A549 (cell line): ENCODE measurements around the gene AMOTL1. TPM values are rescaled to one million over a fixed set of nuclear protein-coding genes. Genes with fewer than 3 reads are reported as not detected.

Experiments
- ATAC-seq, 2 experiments: fragments of 200-7000 bp in 1 of 2; fragments of >200 bp in 1 of 2; cut with Nextera tagmentation in 1 of 2; cut with Tn5 transposase in 1 of 2; 3 replicates each; pipeline versions ENCODE4 v1.8.0 to v1.9.1; 2018 to 2020; ENCODE audit warnings: mild to moderate bottlenecking in 1 of 2, moderate library complexity in 1 of 2
- CTCF ChIA-PET: fragments of 300-600 bp; sonication (Branson Sonifier 250); formaldehyde crosslinking; extraction: SDS; loops from one replicate; lab custom pipeline; 2021; ENCODE audit warnings: antibody characterized with exemption, inconsistent platforms; lab: Yijun Ruan, JAX
- POLR2A ChIA-PET: fragments of 350-600 bp; formaldehyde crosslinking; extraction: SDS; loops from one replicate; lab custom pipeline; 2021; ENCODE audit warnings: antibody characterized with exemption, inconsistent platforms; lab: Yijun Ruan, JAX
- DNase-seq, 2 experiments: peaks; one replicate each; pipeline versions ENCODE4 v3.0.0 to v3.0.0-alpha.2; 2011 to 2016; ENCODE audit warnings: low read depth in 1 of 2, low spot score in 1 of 2
- FAIRE-seq: peaks from 2 replicates; lab custom pipeline; 2011; peaks lifted over from hg19 to GRCh38; lab: Jason Lieb, UNC
- H3K27ac ChIP-seq, 2 experiments: fragments of >200 bp; sonication (Bioruptor Twin); formaldehyde crosslinking; 3 replicates each; pipeline ENCODE4 v1.5.1; 2016 to 2017
- H3K4me1 ChIP-seq: fragments of >200 bp; sonication (Bioruptor Twin); formaldehyde crosslinking; 3 replicates; pipeline ENCODE4 v1.6.1; 2016
- H3K4me2 ChIP-seq: fragments of >200 bp; sonication (Bioruptor Twin); formaldehyde crosslinking; 3 replicates; pipeline ENCODE4 v1.6.1; 2016
- H3K4me3 ChIP-seq: fragments of >200 bp; sonication (Bioruptor Twin); formaldehyde crosslinking; 3 replicates; pipeline ENCODE4 v1.5.1; 2016
- H3K9me3 ChIP-seq: fragments of >200 bp; sonication (Bioruptor Twin); formaldehyde crosslinking; 3 replicates; pipeline ENCODE4 v1.6.1; 2016
- BHLHE40 ChIP-seq: IDR thresholded peaks from 2 replicates; pipeline ENCODE4 v1.6.1; 2012; ENCODE audit warnings: low read depth, low read length, inconsistent platforms
- CEBPB ChIP-seq, 2 experiments: fragments of >200 bp in 1 of 2; sonication (Bioruptor Twin) in 1 of 2; formaldehyde crosslinking in 1 of 2; IDR thresholded peaks; 2 replicates each; pipeline ENCODE4 v1.6.1; 2012 to 2016
- CHD4 ChIP-seq: fragments of 200-600 bp; sonication (generic); IDR thresholded peaks from 2 replicates; pipeline ENCODE4 v1.6.1; 2016; ENCODE audit warnings: antibody characterized with exemption, mild to moderate bottlenecking, borderline replicate concordance
- EHF ChIP-seq: fragments of 250-450 bp; sonication (Bioruptor Pico); IDR thresholded peaks from 2 replicates; pipeline ENCODE4 v1.5.0; 2020; ENCODE audit warnings: mild to moderate bottlenecking
- EHMT2 ChIP-seq: fragments of 200-600 bp; sonication (generic); IDR thresholded peaks from 2 replicates; pipeline ENCODE4 v1.6.1; 2016; ENCODE audit warnings: antibody characterized with exemption, low read depth, mild to moderate bottlenecking, moderate library complexity
- FOSB ChIP-seq: fragments of 250-450 bp; sonication (Bioruptor Pico); IDR thresholded peaks from 2 replicates; pipeline ENCODE4 v1.5.0; 2020; ENCODE audit warnings: mild to moderate bottlenecking, moderate library complexity
- FOSL2 ChIP-seq, 2 experiments: fragments of 450-650 bp in 1 of 2; fragments of >200 bp in 1 of 2; sonication (Bioruptor Twin) in 1 of 2; formaldehyde crosslinking; IDR thresholded peaks; 2 replicates each; pipeline versions ENCODE4 v1.5.0 to v1.6.1; 2016 to 2020; ENCODE audit warnings: mild to moderate bottlenecking in 1 of 2, moderate library complexity in 1 of 2
- FOXS1 ChIP-seq: fragments of 250-450 bp; sonication (Bioruptor Pico); IDR thresholded peaks from 2 replicates; pipeline ENCODE4 v1.5.0; 2020; ENCODE audit warnings: mild to moderate bottlenecking, moderate library complexity
- HOXA7 ChIP-seq: fragments of 250-450 bp; sonication (Bioruptor Pico); IDR thresholded peaks from 2 replicates; pipeline ENCODE4 v1.5.0; 2020; ENCODE audit warnings: mild to moderate bottlenecking, moderate library complexity
- HOXB13 ChIP-seq: fragments of 250-450 bp; sonication (Bioruptor Pico); IDR thresholded peaks from 2 replicates; pipeline ENCODE4 v1.5.0; 2020; ENCODE audit warnings: low read depth, mild to moderate bottlenecking, moderate library complexity
- KDM5A ChIP-seq: fragments of 200-600 bp; sonication (generic); IDR thresholded peaks from 2 replicates; pipeline ENCODE4 v1.6.1; 2016; ENCODE audit warnings: antibody characterized with exemption, mild to moderate bottlenecking
- MAFK ChIP-seq: fragments of 450-650 bp; IDR thresholded peaks from 2 replicates; pipeline ENCODE4 v1.6.1; 2014; ENCODE audit not compliant: partially characterized antibody
- NPAS2 ChIP-seq: fragments of 250-450 bp; sonication (Bioruptor Pico); IDR thresholded peaks from 2 replicates; pipeline ENCODE4 v1.8.0; 2022; ENCODE audit warnings: mild to moderate bottlenecking, moderate library complexity, borderline replicate concordance
- PHF8 ChIP-seq: fragments of 200-600 bp; sonication (generic); IDR thresholded peaks from 2 replicates; pipeline ENCODE4 v1.6.1; 2016; ENCODE audit warnings: low read depth, mild to moderate bottlenecking, antibody characterized with exemption, moderate library complexity, borderline replicate concordance
- POLR2A ChIP-seq: IDR thresholded peaks from 2 replicates; pipeline ENCODE4 v1.6.1; 2012; ENCODE audit warnings: mild to moderate bottlenecking, low read length
- POLR2AphosphoS2 ChIP-seq: conservative IDR thresholded peaks from 2 replicates; pipeline ENCODE4 v1.6.1; 2012; ENCODE audit warnings: low read length, improper control_type of control experiment, inconsistent platforms
- RCOR1 ChIP-seq: fragments of 150-350 bp; IDR thresholded peaks from 2 replicates; pipeline ENCODE4 v1.6.1; 2014; ENCODE audit warnings: antibody characterized with exemption, low read length, low read depth
- RNF2 ChIP-seq: fragments of 200-600 bp; sonication (generic); IDR thresholded peaks from 2 replicates; pipeline ENCODE4 v1.6.1; 2016; ENCODE audit warnings: low read depth, mild to moderate bottlenecking, antibody characterized with exemption, moderate library complexity, borderline replicate concordance
- SMC3 ChIP-seq: fragments of >200 bp; sonication (Bioruptor Twin); formaldehyde crosslinking; IDR thresholded peaks from 3 replicates; pipeline ENCODE4 v1.6.1; 2018; ENCODE audit warnings: inconsistent platforms
- SREBF2 ChIP-seq: fragments of 450-650 bp; IDR thresholded peaks from 2 replicates; pipeline ENCODE4 v1.6.1; 2014; ENCODE audit warnings: mild to moderate bottlenecking, moderate library complexity
- TFCP2L1 ChIP-seq: fragments of 250-450 bp; sonication (Bioruptor Pico); IDR thresholded peaks from 2 replicates; pipeline ENCODE4 v1.5.0; 2021; ENCODE audit warnings: mild to moderate bottlenecking
- TP53 ChIP-seq: fragments of 250-450 bp; sonication (Bioruptor Pico); IDR thresholded peaks from 2 replicates; pipeline ENCODE4 v1.5.0; 2021; ENCODE audit warnings: mild to moderate bottlenecking, moderate library complexity
- USF2 ChIP-seq: fragments of 450-650 bp; IDR thresholded peaks from 2 replicates; pipeline ENCODE4 v1.6.1; 2014; ENCODE audit warnings: antibody characterized with exemption
- ZFP36 ChIP-seq: fragments of 450-650 bp; IDR thresholded peaks from 2 replicates; pipeline ENCODE4 v1.6.1; 2014; ENCODE audit warnings: borderline replicate concordance; ENCODE audit not compliant: partially characterized antibody
- ZNF302 ChIP-seq: fragments of 250-450 bp; sonication (Bioruptor Pico); IDR thresholded peaks from 2 replicates; pipeline ENCODE4 v1.9.0; 2021; ENCODE audit warnings: inconsistent platforms, mild to moderate bottlenecking, moderate library complexity
- WGBS: methylation state at CpG from one replicate; pipeline ENCODE4 v1.1.6; 2017; ENCODE audit errors: missing lambda C conversion rate; 5-methylcytosine and 5-hydroxymethylcytosine counted together
- polyA plus RNA-seq, 4 experiments: library from polyadenylated mRNA; depleted of rRNA in 3 of 4; stranded (reverse); fragments of >200 nt; fragmentation: RNase III in 1 of 4; extraction: RNeasy Plus Mini Kit Qiagen cat#74134 plus additional on column Dnase treatment in 1 of 4; gene quantifications; 2 replicates in 3 of 4; 3 replicates in 1 of 4; pipeline ENCODE4 v1.2.3, GENCODE V29; 2011 to 2017
- TF ChIP-seq, protein P1 (sequence below): fragments of >200 bp; sonication (Bioruptor Twin); formaldehyde crosslinking; IDR thresholded peaks from 3 replicates; pipeline ENCODE4 v1.6.1; 2016
- TF ChIP-seq, protein P2 (sequence below): fragments of 200-600 bp; sonication (generic); IDR thresholded peaks from 2 replicates; pipeline ENCODE4 v1.6.1; 2016; ENCODE audit warnings: antibody characterized with exemption, mild to moderate bottlenecking, moderate library complexity
- TF ChIP-seq, protein P3 (sequence below): fragments of 250-450 bp; sonication (Bioruptor Pico); IDR thresholded peaks from 2 replicates; pipeline ENCODE4 v1.5.0; 2021; ENCODE audit warnings: mild to moderate bottlenecking, moderate library complexity, borderline replicate concordance
- TF ChIP-seq, protein P4 (sequence below): IDR thresholded peaks from 2 replicates; pipeline ENCODE4 v1.6.1; 2012
- TF ChIP-seq, protein P5 (sequence below): fragments of 250-450 bp; sonication (Bioruptor Pico); IDR thresholded peaks from 2 replicates; pipeline ENCODE4 v1.5.0; 2020; ENCODE audit warnings: low read depth, mild to moderate bottlenecking, moderate library complexity

AMOTL1 gene
- polyA plus RNA-seq, 2 of the 4 experiments (the other 2 are of a cell fraction), result 3.9 to 12.2 TPM

- no peak for DNase-seq
- TF ChIP-seq POLR2AphosphoS2, result no peak
- TF ChIP-seq HOXA7 (CRISPR knock-in tag), result no peak
- no peak for TF ChIP-seq NPAS2 (CRISPR knock-in tag)
- TF ChIP-seq HOXB13, result no peak
- TF ChIP-seq SREBF2, result no peak
- no peak for TF ChIP-seq CHD4
- no peak for TF ChIP-seq TFCP2L1 (CRISPR knock-in tag)
- no peak for TF ChIP-seq SMC3
- TF ChIP-seq, protein P1, sequence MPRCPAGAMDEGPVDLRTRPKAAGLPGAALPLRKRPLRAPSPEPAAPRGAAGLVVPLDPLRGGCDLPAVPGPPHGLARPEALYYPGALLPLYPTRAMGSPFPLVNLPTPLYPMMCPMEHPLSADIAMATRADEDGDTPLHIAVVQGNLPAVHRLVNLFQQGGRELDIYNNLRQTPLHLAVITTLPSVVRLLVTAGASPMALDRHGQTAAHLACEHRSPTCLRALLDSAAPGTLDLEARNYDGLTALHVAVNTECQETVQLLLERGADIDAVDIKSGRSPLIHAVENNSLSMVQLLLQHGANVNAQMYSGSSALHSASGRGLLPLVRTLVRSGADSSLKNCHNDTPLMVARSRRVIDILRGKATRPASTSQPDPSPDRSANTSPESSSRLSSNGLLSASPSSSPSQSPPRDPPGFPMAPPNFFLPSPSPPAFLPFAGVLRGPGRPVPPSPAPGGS, result no peak
- no peak for TF ChIP-seq EHMT2
- TF ChIP-seq ZFP36, result no peak
- TF ChIP-seq CEBPB (IDR thresholded peaks at IDR 0.05), result no peak
- TF ChIP-seq RNF2, result no peak
- TF ChIP-seq, protein P2, sequence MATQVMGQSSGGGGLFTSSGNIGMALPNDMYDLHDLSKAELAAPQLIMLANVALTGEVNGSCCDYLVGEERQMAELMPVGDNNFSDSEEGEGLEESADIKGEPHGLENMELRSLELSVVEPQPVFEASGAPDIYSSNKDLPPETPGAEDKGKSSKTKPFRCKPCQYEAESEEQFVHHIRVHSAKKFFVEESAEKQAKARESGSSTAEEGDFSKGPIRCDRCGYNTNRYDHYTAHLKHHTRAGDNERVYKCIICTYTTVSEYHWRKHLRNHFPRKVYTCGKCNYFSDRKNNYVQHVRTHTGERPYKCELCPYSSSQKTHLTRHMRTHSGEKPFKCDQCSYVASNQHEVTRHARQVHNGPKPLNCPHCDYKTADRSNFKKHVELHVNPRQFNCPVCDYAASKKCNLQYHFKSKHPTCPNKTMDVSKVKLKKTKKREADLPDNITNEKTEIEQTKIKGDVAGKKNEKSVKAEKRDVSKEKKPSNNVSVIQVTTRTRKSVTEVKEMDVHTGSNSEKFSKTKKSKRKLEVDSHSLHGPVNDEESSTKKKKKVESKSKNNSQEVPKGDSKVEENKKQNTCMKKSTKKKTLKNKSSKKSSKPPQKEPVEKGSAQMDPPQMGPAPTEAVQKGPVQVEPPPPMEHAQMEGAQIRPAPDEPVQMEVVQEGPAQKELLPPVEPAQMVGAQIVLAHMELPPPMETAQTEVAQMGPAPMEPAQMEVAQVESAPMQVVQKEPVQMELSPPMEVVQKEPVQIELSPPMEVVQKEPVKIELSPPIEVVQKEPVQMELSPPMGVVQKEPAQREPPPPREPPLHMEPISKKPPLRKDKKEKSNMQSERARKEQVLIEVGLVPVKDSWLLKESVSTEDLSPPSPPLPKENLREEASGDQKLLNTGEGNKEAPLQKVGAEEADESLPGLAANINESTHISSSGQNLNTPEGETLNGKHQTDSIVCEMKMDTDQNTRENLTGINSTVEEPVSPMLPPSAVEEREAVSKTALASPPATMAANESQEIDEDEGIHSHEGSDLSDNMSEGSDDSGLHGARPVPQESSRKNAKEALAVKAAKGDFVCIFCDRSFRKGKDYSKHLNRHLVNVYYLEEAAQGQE, result no peak
- TF ChIP-seq KDM5A, result no peak
- TF ChIP-seq, protein P3, sequence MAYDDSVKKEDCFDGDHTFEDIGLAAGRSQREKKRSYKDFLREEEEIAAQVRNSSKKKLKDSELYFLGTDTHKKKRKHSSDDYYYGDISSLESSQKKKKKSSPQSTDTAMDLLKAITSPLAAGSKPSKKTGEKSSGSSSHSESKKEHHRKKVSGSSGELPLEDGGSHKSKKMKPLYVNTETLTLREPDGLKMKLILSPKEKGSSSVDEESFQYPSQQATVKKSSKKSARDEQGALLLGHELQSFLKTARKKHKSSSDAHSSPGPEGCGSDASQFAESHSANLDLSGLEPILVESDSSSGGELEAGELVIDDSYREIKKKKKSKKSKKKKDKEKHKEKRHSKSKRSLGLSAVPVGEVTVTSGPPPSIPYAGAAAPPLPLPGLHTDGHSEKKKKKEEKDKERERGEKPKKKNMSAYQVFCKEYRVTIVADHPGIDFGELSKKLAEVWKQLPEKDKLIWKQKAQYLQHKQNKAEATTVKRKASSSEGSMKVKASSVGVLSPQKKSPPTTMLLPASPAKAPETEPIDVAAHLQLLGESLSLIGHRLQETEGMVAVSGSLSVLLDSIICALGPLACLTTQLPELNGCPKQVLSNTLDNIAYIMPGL (CRISPR knock-in tag), result no peak
- TF ChIP-seq TP53 (CRISPR knock-in tag), result no peak
- TF ChIP-seq MAFK, result no peak
- TF ChIP-seq, protein P4, sequence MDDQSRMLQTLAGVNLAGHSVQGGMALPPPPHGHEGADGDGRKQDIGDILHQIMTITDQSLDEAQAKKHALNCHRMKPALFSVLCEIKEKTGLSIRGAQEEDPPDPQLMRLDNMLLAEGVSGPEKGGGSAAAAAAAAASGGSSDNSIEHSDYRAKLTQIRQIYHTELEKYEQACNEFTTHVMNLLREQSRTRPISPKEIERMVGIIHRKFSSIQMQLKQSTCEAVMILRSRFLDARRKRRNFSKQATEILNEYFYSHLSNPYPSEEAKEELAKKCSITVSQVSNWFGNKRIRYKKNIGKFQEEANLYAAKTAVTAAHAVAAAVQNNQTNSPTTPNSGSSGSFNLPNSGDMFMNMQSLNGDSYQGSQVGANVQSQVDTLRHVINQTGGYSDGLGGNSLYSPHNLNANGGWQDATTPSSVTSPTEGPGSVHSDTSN, result no peak
- WGBS, result 63% methylated on average over 5 of the region's 5 CpGs
- no peak overlapping the region for H3K27ac ChIP-seq
- H3K4me2 ChIP-seq, result no peak overlapping the region
- POLR2A ChIA-PET, result no interaction called here
- FAIRE-seq, result no peak
- peaks cover 8% of the 10 kb centered on the region; the same call in 1 of the 3 replicates for H3K4me1 ChIP-seq
- CTCF ChIA-PET, result interaction anchor here (1.0 to 1.3 kb wide), 2 partner anchors 109 to 166 kb away, joined by 3 to 4 read pairs; no protein-coding TSS in a partner anchor
- no peaks in the 10 kb centered on the region for H3K9me3 ChIP-seq
- no peak overlapping the region for H3K4me3 ChIP-seq
- no peak for ATAC-seq
These were observed 20.2 kb downstream of the AMOTL1 start for GRCh38 chr11:94788396-94788795.

DNA sequence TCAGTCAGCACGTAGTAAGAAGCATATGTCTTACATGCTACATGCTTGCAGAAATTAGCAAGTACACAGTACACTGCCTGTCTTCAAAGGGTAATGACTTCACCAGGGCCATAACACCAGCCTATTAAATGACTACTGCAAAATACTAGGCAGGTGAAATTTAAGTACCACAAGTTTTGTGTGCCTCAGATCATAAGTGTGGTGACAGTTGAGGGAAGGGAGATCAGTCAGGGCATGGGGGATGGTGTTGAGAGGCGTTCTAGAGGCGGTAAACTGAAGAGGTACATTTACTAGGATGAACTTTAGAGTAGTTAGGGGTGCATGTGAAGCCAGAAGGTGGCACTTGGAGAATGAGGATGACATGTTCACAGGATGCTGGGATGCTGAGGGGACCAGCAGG is 22.0 kb downstream of the AMOTL1 start:
- no peak for FAIRE-seq
- Histone ChIP-seq H3K9me3 (no peaks in the 10 kb centered on the region), H3K27ac (no peak overlapping the region), H3K4me3 (no peak overlapping the region), H3K4me2 (no peak overlapping the region), H3K4me1 (peaks cover 24% of the 10 kb centered on the region)
- no peak for ATAC-seq
- 91% methylated on average over 3 of the region's 3 CpGs for WGBS
- DNase-seq, result no peak
- CTCF ChIA-PET, result interaction anchor here (1.0 kb wide), 1 partner anchor 50 kb away, joined by 3 read pairs; no protein-coding TSS in a partner anchor
- POLR2A ChIA-PET, result no interaction called here
- TF ChIP-seq EHF (CRISPR knock-in tag) (no peak), ZNF302 (CRISPR knock-in tag) (no peak), USF2 (no peak), POLR2A (no peak), RCOR1 (no peak), FOSL2 (IDR thresholded peaks at IDR 0.05) (no peak), FOSL2 (CRISPR knock-in tag; IDR thresholded peaks at IDR 0.05) (no peak), PHF8 (no peak), BHLHE40 (no peak), EHMT2 (no peak), CHD4 (no peak), FOXS1 (no peak), FOSB (CRISPR knock-in tag) (no peak)
- TF ChIP-seq, protein P5, sequence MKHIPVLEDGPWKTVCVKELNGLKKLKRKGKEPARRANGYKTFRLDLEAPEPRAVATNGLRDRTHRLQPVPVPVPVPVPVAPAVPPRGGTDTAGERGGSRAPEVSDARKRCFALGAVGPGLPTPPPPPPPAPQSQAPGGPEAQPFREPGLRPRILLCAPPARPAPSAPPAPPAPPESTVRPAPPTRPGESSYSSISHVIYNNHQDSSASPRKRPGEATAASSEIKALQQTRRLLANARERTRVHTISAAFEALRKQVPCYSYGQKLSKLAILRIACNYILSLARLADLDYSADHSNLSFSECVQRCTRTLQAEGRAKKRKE (CRISPR knock-in tag), result no peak
